SK-N-SH (cell line): ENCODE measurements around the gene METTL13. TPM values are rescaled to one million over a fixed set of nuclear protein-coding genes. Genes with fewer than 3 reads are reported as not detected.

Experiments used
- CTCF ChIA-PET: fragments of 300-600, 350-600 bp; formaldehyde crosslinking; extraction: SDS; loops from one replicate; lab custom pipeline; 2021; lab: Yijun Ruan, JAX
- POLR2A ChIA-PET: fragments of 350-600 bp; sonication (Branson Sonifier 250); formaldehyde crosslinking; extraction: SDS; loops from one replicate; lab custom pipeline; 2020; ENCODE audit warnings: antibody characterized with exemption, inconsistent platforms; lab: Yijun Ruan, JAX
- DNase-seq: peaks from one replicate; pipeline ENCODE4 v3.0.0; 2012
- H2AFZ ChIP-seq: fragments of 200-600 bp; sonication (generic); 2 replicates; pipeline ENCODE4 v1.8.1; 2016; ENCODE audit warnings: antibody characterized with exemption, mild to moderate bottlenecking, low read depth
- H3F3A ChIP-seq: fragments of 200-600 bp; sonication (generic); replicated peaks from 2 replicates; pipeline ENCODE3; 2016; ENCODE audit warnings: antibody characterized with exemption, mild to moderate bottlenecking; ENCODE audit not compliant: insufficient read depth
- H3K27ac ChIP-seq, 2 experiments: fragments of 200-500 bp in 1 of 2; fragments of 200-600 bp in 1 of 2; sonication (Bioruptor generic) in 1 of 2; sonication (generic), shearing (Covaris generic) in 1 of 2; 2 replicates each; pipeline versions ENCODE4 v1.5.1 to v1.6.1; 2014 to 2016; ENCODE audit warnings: low read depth in 2 of 2, inconsistent platforms in 1 of 2, low read length in 1 of 2, mild to moderate bottlenecking in 1 of 2, mixed read lengths in 1 of 2
- H3K27me3 ChIP-seq: fragments of 200-600 bp; sonication (generic), shearing (Covaris generic); 2 replicates; pipeline ENCODE4 v1.6.1; 2016; ENCODE audit warnings: mixed run types; ENCODE audit not compliant: insufficient read depth
- H3K36me3 ChIP-seq, 2 experiments: fragments of 200-500 bp in 1 of 2; fragments of 200-600 bp in 1 of 2; sonication (Bioruptor generic) in 1 of 2; sonication (generic) in 1 of 2; replicated peaks in 1 of 2; 2 replicates each; pipeline versions ENCODE3 to v1.5.1; 2014 to 2016; ENCODE audit warnings: low read length in 1 of 2, mild to moderate bottlenecking in 1 of 2; ENCODE audit not compliant: insufficient read depth in 2 of 2, control insufficient read depth in 1 of 2
- H3K4me1 ChIP-seq, 2 experiments: fragments of 200-500 bp in 1 of 2; fragments of 200-600 bp in 1 of 2; sonication (Bioruptor generic) in 1 of 2; sonication (generic), shearing (Covaris generic) in 1 of 2; 2 replicates each; pipeline versions ENCODE4 v1.5.1 to v1.6.1; 2014 to 2016; ENCODE audit warnings: low read depth in 1 of 2, low read length in 1 of 2, mixed run types in 1 of 2; ENCODE audit not compliant: insufficient read depth in 2 of 2, control insufficient read depth in 1 of 2
- H3K4me2 ChIP-seq: fragments of 200-600 bp; sonication (generic), shearing (Covaris generic); 2 replicates; pipeline ENCODE4 v1.6.1; 2017; ENCODE audit warnings: mixed run types
- H3K4me3 ChIP-seq, 2 experiments: fragments of 200-500 bp in 1 of 2; fragments of 200-600 bp in 1 of 2; sonication (Bioruptor generic) in 1 of 2; sonication (generic), shearing (Covaris generic) in 1 of 2; 2 replicates each; pipeline versions ENCODE4 v1.5.1 to v1.8.1; 2014 to 2016; ENCODE audit warnings: low read depth in 2 of 2, inconsistent platforms in 1 of 2, low read length in 1 of 2, mild to moderate bottlenecking in 1 of 2, mixed read lengths in 1 of 2, moderate library complexity in 1 of 2
- H3K79me2 ChIP-seq: fragments of 200-600 bp; sonication (generic); 2 replicates; pipeline ENCODE4 v1.8.1; 2017; ENCODE audit warnings: mild to moderate bottlenecking; ENCODE audit not compliant: insufficient read depth
- H3K9ac ChIP-seq: fragments of 200-600 bp; sonication (generic); 2 replicates; pipeline ENCODE4 v1.6.1; 2017; ENCODE audit warnings: mixed run types
- H3K9me2 ChIP-seq: fragments of 200-600 bp; sonication (generic); 2 replicates; pipeline ENCODE4 v1.6.1; 2017; ENCODE audit warnings: mixed run types
- H3K9me3 ChIP-seq: fragments of 200-600 bp; sonication (generic); 2 replicates; pipeline ENCODE4 v1.6.1; 2017; ENCODE audit warnings: mixed run types, mild to moderate bottlenecking, moderate library complexity
- H4K20me1 ChIP-seq: fragments of 200-600 bp; sonication (generic); 2 replicates; pipeline ENCODE4 v1.6.1; 2017; ENCODE audit warnings: mild to moderate bottlenecking, mixed run types; ENCODE audit not compliant: insufficient read depth
- EP300 ChIP-seq, 2 experiments: IDR thresholded peaks; 2 replicates each; pipeline versions ENCODE4 v1.4.0 to v1.6.1; 2012; ENCODE audit warnings: borderline replicate concordance in 1 of 2, low read depth in 1 of 2, low read length in 1 of 2
- EZH2phosphoT487 ChIP-seq: fragments of 200-600 bp; sonication (generic); IDR thresholded peaks from 2 replicates; pipeline ENCODE4 v1.6.1; 2017; ENCODE audit warnings: low read depth, mixed run types, mild to moderate bottlenecking, antibody characterized with exemption, moderate library complexity, borderline replicate concordance
- FOXJ3 ChIP-seq: sonication (generic); formaldehyde crosslinking; IDR thresholded peaks from 2 replicates; pipeline ENCODE4 v1.5.1; 2020; ENCODE audit warnings: mild to moderate bottlenecking, missing genetic modification reagents
- MXI1 ChIP-seq: IDR thresholded peaks from 2 replicates; pipeline ENCODE4 v1.6.1; 2012; ENCODE audit warnings: mild to moderate bottlenecking, low read depth, low read length, improper control_type of control experiment
- NRF1 ChIP-seq: IDR thresholded peaks from 2 replicates; pipeline ENCODE4 v1.6.1; 2012; ENCODE audit warnings: low read depth, mild to moderate bottlenecking, low read length
- POLR2AphosphoS5 ChIP-seq: IDR thresholded peaks from 2 replicates; pipeline ENCODE4 v1.6.1; 2012; ENCODE audit warnings: low read depth, low read length
- RAD21 ChIP-seq: IDR thresholded peaks from 2 replicates; pipeline ENCODE4 v1.6.1; 2012; ENCODE audit warnings: mild to moderate bottlenecking, low read length
- RXRA ChIP-seq: IDR thresholded peaks from 2 replicates; pipeline ENCODE4 v1.4.0; 2012; ENCODE audit warnings: low read depth, mild to moderate bottlenecking, borderline replicate concordance
- SIN3A ChIP-seq: IDR thresholded peaks from 2 replicates; pipeline ENCODE4 v1.6.1; 2012; ENCODE audit warnings: low read depth, mild to moderate bottlenecking, low read length, moderate library complexity, borderline replicate concordance
- TAF1 ChIP-seq: IDR thresholded peaks from 2 replicates; pipeline ENCODE4 v1.6.1; 2012; ENCODE audit warnings: low read depth, mild to moderate bottlenecking, low read length, moderate library complexity, borderline replicate concordance
- TCF12 ChIP-seq: IDR thresholded peaks from 2 replicates; pipeline ENCODE4 v1.4.0; 2012
- WGBS: methylation state at CpG from one replicate; pipeline ENCODE4 v1.1.6; 2017; ENCODE audit warnings: low lambda C conversion rate; 5-methylcytosine and 5-hydroxymethylcytosine counted together
- polyA plus RNA-seq, 3 experiments: library from polyadenylated mRNA; depleted of rRNA; stranded (reverse); fragments of >200 nt; gene quantifications; 2 replicates each; pipeline ENCODE4 v1.2.3, GENCODE V29; 2012
- TF ChIP-seq, protein P1 (sequence below): IDR thresholded peaks from 2 replicates; pipeline ENCODE4 v1.4.0; 2012; ENCODE audit warnings: low read depth, borderline replicate concordance
- TF ChIP-seq, protein P2 (sequence below): fragments of 200-600 bp; sonication (generic); IDR thresholded peaks from 2 replicates; pipeline ENCODE4 v1.6.1; 2017; ENCODE audit warnings: antibody characterized with exemption, mild to moderate bottlenecking, moderate library complexity
- TF ChIP-seq, protein P3 (sequence below): fragments of 150-350 bp; IDR thresholded peaks from 2 replicates; pipeline ENCODE4 v1.6.1; 2017; ENCODE audit warnings: antibody characterized with exemption, low read length, low read depth, borderline replicate concordance

Gene METTL13
- polyA plus RNA-seq, 1 of the 3 experiments (the other 2 are of a cell fraction) = 32.7 TPM

DNA sequence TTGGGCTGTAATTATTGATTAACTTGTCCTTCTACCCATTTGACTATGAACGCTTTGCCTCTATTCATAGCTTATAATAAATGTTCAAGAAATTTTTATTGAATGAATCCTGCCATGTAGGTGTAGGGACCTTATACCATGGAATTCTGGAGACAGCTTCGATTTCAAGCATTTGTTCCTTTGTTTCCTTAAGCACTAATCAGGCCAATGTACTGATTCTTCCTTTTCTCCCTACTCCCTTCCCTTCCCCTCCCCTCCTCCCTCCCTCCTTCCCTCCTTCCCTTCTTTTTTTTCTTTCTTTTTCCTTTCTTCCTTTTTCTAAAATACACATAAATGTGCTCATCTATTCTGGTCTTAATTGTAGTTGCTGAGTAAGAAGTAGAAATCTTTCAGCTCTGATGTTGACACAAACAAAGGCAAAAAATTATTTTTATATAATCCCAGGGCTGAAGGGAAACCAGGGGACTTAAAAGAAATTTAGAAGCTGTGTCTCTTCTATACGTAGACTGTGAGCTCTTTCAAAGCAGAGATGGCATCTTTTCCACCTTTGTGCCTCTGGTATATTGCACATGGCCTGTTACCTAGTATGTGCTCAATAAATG is 34.9 kb downstream of the METTL13 start:
- no peaks in the 10 kb centered on the region for H3K27me3 ChIP-seq
- no peaks in the 10 kb centered on the region for H3F3A ChIP-seq
- ChIA-PET CTCF (interaction anchor here (1.9 to 2.0 kb wide), 2 partner anchors 15 to 169 kb away, joined by 11 to 17 read pairs; no protein-coding TSS in a partner anchor), POLR2A (no interaction called here)
- no peak overlapping the region for H3K9ac ChIP-seq
- DNase-seq = no peak
- H3K4me3 ChIP-seq = no peak overlapping the region
- no peaks in the 10 kb centered on the region for H3K79me2 ChIP-seq
- no peak overlapping the region for H3K4me2 ChIP-seq
- H3K4me1 ChIP-seq = peaks cover 3 to 4% of the 10 kb centered on the region in 2 experiments; a peak in 2 of 4 replicates
- 91% methylated on average over 3 of the region's 3 CpGs for WGBS
- H2AFZ ChIP-seq = no peak overlapping the region
- H4K20me1 ChIP-seq = no peaks in the 10 kb centered on the region
- no peaks in the 10 kb centered on the region for H3K36me3 ChIP-seq
- TF ChIP-seq RAD21 (no peak), NRF1 (no peak), SIN3A (no peak), TAF1 (no peak), EZH2phosphoT487 (no peak), EP300 (IDR thresholded peaks at IDR 0.05; ENCODE audit: borderline replicate concordance in 1 of 2, low read depth in 1 of 2, low read length in 1 of 2) (no peak), RXRA (no peak), FOXJ3 (no peak), TCF12 (no peak), POLR2AphosphoS5 (no peak), MXI1 (no peak)
- TF ChIP-seq, protein P1, sequence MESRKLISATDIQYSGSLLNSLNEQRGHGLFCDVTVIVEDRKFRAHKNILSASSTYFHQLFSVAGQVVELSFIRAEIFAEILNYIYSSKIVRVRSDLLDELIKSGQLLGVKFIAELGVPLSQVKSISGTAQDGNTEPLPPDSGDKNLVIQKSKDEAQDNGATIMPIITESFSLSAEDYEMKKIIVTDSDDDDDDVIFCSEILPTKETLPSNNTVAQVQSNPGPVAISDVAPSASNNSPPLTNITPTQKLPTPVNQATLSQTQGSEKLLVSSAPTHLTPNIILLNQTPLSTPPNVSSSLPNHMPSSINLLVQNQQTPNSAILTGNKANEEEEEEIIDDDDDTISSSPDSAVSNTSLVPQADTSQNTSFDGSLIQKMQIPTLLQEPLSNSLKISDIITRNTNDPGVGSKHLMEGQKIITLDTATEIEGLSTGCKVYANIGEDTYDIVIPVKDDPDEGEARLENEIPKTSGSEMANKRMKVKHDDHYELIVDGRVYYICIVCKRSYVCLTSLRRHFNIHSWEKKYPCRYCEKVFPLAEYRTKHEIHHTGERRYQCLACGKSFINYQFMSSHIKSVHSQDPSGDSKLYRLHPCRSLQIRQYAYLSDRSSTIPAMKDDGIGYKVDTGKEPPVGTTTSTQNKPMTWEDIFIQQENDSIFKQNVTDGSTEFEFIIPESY = no peak
- TF ChIP-seq, protein P2, sequence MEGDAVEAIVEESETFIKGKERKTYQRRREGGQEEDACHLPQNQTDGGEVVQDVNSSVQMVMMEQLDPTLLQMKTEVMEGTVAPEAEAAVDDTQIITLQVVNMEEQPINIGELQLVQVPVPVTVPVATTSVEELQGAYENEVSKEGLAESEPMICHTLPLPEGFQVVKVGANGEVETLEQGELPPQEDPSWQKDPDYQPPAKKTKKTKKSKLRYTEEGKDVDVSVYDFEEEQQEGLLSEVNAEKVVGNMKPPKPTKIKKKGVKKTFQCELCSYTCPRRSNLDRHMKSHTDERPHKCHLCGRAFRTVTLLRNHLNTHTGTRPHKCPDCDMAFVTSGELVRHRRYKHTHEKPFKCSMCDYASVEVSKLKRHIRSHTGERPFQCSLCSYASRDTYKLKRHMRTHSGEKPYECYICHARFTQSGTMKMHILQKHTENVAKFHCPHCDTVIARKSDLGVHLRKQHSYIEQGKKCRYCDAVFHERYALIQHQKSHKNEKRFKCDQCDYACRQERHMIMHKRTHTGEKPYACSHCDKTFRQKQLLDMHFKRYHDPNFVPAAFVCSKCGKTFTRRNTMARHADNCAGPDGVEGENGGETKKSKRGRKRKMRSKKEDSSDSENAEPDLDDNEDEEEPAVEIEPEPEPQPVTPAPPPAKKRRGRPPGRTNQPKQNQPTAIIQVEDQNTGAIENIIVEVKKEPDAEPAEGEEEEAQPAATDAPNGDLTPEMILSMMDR = no peak
- TF ChIP-seq, protein P3, sequence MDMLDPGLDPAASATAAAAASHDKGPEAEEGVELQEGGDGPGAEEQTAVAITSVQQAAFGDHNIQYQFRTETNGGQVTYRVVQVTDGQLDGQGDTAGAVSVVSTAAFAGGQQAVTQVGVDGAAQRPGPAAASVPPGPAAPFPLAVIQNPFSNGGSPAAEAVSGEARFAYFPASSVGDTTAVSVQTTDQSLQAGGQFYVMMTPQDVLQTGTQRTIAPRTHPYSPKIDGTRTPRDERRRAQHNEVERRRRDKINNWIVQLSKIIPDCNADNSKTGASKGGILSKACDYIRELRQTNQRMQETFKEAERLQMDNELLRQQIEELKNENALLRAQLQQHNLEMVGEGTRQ = no peak
- H3K9me2 ChIP-seq = no peaks in the 10 kb centered on the region
- no peak overlapping the region for H3K27ac ChIP-seq
- no peaks in the 10 kb centered on the region for H3K9me3 ChIP-seq
